IPS-NIHi7 (cell line): ENCODE measurements around the gene SULT1A1.
"Not testable (repeated sequence)": the region's sequence is repeated elsewhere in the genome, so short reads cannot be mapped to it uniquely, and the experiment has no call there.

Experiments
- DNase-seq: peaks from one replicate; pipeline ENCODE4 v3.0.0; 2012; ENCODE audit warnings: mixed read lengths; ENCODE audit errors: extremely low spot score

Gene SULT1A1

GRCh38 chr16:28591355-28591754 is 18.5 kb downstream of the SULT1A1 start:
- DNase-seq: no peak

GRCh38 chr16:28590384-28591340 is 19.2 kb downstream of the SULT1A1 start:
- DNase-seq: no peak

GRCh38 chr16:28589930-28590329 is 19.9 kb downstream of the SULT1A1 start:
- no peak for DNase-seq

DNA sequence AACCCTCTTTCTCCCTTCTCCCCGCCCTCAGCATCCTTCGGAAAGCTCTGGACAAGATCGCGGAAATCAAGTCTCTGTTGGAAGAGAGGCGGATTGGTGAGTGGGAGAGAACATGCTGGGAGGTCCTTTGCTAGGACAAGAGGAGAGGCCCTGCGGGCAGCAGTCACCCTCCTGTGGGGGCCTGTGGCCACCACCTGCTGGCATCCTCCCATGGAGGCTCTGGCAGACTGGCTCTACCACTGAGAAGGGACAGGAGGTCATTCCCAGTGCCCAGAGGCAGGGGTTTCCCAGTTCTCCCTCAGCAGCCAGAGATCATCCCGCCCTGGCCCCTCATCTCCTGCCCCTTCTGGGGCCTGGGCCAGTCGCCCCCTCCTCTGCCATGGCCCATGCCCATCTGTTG is 20.8 kb downstream of the SULT1A1 start:
- no peak for DNase-seq

DNA sequence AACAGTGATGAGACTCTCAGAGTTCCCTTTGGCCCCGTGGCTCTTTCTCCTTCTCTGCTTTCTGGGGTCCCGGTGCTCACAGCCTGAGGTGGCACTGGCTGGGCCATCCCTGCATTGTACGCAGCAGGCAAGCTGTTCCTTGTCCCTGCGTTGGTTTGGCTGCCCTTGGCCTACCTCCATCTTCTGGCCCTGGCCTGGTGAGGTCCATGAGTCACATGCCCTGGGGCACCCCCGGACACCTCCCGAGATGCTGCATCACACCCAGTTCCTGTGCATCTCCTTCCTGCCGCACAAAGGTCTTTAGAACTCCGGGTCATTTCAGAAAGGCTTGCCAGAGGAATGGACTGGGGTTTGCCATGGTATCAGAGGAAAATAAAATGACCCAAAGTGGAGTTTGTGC is 22.5 kb downstream of the SULT1A1 start:
- no peak for DNase-seq

- DNase-seq: no peak
Observed at GRCh38 chr16:28586466-28586865, 23.4 kb downstream of the SULT1A1 start.

DNA sequence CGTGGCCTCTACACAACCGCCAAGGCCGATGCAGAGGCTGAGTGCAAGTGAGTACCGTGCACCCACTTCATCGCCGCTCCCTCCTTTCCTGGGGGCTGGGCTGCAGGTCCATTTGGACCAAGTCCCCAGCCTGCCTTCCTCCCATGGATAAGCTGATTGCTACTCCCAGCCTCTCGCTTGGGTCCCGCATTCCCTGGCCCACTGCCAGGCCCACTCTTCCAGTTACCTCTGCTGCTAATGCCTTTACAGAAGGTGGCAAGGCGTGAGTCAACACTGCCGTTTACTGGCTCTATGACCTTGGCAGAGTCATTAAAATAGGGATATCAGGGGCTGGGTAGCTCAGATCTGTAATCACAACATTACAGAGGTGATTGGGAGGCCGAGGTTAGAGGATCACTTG is 24.2 kb downstream of the SULT1A1 start:
- no peak for DNase-seq

DNA sequence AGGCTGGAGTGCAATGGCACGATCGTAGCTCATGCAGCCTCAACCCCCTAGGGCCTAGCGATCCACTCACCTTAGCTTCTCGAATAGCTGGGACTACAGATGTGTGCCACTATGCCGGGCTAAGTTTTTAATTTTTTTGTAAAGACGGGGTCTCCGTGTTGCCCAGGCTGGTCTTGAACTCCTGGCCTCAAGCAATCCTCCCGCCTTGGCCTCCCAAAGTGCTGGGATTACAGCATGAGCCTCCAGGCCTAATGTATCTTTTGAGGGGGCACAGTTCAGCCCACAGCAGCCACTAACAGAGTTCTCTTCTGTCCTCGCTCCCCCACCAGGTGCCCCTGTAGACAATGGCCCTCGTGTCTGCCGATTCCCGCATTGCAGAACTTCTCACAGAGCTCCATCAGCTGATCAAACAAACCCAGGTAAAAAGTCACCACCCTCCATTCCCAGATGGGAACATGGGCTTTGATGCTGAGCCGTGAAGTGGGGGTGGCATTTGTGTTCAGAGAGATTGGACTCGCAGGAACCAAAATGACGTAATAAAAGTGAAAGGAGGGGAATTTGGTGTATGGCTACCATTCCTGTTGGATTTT is 29.0 kb downstream of the SULT1A1 start:
- DNase-seq: no peak

DNA sequence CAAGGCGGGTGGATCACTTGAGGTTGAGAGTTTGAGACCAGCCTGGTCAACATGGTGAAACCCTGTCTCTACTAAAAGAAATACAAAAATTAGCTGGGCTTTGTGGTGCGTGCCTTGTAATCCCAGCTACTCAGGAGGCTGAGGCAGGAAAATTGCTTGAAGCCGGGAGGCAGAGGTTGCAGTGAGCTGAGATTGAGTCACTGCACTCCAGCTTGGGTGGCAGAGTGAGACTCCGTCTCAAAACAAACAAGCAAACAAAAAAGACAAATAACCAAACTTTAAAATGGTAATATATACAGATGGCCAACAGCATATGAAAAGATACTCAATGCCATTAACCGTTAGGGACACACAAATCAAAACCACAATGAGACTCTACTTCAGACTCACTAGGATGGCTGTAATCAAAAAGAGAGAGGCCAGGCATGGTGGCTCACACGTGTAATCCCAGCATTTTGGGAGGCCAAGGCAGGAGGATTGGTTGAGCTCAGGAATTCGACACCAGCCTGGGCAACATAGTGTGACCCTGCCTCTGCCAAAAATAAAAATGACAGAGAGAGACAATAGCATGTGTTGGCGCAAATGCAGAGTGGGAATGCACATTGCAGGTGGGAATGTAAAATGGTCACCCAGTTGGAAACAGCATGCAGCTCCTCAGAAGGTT is 34.3 kb downstream of the SULT1A1 start:
- DNase-seq: no peak

GRCh38 chr16:28574925-28575324 is 34.9 kb downstream of the SULT1A1 start:
- no peak for DNase-seq

DNA sequence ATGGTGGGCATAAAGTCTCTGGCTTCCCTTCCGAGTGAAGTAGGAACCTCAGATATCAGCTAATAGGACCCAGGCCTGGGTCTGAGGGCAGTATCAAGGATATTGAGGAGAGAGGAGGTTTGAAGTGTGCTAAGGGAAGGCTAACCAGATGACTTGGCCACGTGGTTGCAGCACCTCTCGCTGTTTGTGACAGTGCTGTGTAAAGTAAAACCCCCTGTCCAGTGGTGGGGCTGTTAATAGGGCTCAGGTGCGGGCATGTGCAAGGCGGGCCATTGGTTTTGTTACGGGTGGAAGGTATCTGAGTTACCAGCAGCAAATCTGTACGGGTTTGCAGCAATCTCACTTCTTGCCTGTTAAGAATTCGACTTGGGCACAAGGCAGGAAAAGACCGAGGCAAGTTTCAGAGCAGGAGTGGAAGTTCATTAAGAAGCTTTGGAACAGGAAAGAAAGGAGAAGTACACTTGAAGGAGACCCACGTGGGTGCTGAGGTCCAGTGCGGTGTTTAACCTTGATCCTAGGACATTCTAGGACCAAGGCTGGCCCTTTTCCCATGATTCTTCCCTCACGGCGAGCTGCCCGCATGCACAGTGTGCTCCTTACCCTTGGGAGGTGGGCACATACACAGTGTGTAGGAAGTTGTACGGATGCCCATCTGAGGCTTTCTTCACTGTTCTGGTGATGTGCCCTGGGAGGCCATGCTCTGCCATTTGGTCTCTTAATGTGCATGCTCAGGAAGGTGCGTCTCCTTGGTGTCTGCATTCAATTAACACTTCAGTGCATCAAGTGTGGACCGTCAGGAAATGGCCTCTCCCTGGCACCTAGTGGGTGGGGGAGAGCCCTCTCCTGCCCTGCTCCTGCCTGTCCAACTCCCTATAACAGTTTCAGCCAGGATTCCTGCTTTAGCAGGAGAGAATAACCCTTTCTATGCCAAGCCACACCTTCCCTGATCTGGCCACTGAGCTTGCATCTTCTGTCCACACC is 35.8 kb downstream of the SULT1A1 start:
- no peak for DNase-seq

DNA sequence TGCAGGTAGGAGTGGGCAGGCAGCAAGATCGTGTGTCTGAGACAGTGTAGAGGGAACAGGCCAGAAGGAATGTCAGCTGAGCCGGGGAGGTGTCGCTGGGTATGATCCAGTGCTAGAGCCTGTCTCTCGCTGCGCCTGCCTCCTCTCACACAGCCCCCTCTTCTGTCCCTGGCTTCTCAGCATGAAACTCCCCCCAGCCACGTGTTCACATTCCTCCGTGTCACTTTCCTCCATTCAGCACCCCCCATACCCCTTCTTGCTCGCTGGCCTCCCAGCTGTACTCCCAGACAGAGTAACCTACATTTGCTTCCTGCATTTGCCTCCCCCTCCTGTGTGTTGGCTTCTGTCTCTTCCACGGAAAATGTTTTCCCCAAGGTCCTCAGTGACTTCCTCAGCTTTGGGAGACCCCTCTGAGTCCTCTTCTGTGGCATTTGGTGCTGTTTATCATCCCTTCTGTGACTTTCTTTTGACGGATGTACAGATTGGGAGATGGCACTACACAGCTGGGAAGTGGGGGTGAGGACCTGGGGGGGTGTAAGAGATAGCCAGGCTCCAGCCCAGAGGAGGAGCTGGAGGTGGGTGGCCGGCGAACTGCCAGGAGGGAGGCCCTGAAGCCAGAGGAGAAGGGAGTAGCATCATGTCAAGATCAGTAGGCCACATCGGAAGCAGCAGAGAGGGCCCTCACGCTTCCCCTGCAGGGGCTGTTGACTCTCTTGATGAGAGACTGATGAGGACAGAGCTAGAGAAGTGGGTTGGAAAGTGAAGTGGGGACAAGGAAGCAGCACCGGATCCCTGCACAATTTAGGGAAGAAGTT is 36.9 kb downstream of the SULT1A1 start:
- peak; percentile 54 for DNase-seq

DNA sequence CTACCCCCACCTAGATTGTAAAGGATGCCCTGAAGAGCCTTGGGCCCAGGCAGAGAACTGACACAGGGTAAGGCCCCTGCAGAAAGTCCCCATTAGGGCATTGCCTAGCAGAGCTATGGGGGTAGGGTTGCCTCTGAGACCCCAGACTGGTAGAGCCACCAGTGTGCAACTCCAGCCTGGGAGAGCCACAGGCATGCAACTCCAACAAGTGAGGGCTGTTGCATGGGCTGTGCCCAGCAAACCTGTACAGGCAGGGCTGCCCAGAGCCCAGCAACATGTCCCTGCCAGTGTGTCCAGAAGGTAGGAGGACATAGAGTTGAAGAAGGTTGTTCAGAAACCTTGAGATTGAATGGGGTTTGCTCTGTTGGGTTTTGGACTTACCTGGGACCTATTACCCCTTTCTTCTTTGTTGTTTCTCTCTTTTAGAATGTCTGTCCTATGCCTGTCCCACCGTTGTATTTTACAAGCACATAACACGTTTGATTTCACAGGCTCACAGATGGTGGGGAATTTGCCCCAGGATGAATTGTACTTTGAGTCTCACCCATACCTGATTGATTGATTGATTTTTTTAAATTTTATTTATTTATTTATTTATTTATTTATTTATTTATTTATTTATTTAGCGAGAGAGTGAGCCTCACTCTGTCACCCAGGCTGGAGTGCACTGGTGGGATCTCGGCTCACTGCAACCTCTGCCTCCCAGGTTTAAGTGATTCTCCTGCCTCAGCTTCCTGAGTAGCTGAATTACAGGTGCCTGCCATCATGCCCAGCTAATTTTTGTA is 39.7 kb downstream of the SULT1A1 start:
- DNase-seq: no peak

DNA sequence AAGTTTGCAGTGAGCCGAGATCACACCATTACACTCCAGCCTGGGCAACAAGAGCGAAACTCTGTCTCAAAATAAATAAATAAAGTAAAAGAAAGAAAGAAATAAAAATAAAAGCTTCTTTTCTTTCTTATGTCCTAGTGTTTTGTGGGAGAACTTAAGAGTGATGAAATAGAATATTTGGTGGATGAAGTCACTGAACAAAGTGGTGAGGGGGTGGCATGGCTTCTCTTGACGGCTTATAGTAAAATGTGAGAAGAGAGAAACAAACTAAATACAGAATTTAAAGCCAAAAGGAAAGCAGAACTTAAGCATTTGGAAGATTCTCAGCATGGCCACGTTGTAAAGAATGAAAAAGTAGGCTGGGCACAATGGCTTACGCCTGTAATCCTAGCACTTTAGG is 40.8 kb downstream of the SULT1A1 start:
- DNase-seq: no peak

GRCh38 chr16:28567292-28567691 is 42.6 kb downstream of the SULT1A1 start:
- no peak for DNase-seq

GRCh38 chr16:28566233-28566925 is 43.5 kb downstream of the SULT1A1 start:
- DNase-seq: not testable (repeated sequence)

- DNase-seq: no peak
Observed at GRCh38 chr16:28563218-28563617, 46.6 kb downstream of the SULT1A1 start.

GRCh38 chr16:28562199-28562598 is 47.6 kb downstream of the SULT1A1 start:
- no peak for DNase-seq

GRCh38 chr16:28561557-28562187 is 48.2 kb downstream of the SULT1A1 start:
- no peak for DNase-seq
